ENCODE data around the gene PLEKHM2.

DNA sequence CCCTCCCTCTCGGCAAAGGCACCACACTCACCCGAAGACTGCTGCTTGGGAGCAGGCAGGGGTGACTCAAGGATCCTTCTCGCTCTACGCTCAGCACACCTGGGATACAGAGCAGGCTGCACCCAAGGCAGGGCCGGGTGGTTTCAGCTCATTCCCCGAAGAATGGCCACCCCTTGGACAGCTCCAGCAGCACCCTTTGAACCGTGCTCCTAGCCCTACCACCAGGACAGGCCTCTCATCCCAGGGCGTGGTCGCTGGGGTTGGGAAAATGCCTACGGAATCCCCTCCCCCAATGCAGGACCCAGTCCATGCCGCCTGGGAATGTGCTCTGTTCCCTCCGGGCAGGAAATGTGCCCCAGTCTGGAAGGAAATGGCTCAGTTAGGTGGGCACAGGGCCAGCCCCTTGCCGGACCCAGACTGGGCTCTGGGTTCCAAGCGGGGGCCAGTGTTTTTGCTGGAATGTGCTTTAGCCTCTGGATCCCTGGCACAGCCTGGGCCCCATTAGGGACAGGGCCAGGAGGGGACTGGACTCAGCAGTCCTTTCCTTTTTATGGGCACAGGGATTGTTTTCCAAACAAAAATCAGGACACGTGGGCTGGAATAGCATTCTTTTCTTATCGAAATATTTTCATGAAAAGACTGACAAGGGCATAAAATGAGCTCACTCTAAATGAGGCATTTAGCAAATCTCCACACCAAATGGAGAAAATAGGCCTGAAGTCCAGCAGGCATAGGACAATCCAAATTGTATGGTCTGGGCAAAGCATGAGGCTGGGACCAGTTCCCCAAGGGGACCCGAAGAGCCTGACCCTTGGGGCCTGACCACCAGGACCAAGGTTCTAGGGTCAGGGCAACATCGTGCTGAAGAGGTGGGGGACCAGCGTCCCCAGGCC lies 65.5 kb downstream of the PLEKHM2 start:
- TF ChIP-seq, protein P1, sequence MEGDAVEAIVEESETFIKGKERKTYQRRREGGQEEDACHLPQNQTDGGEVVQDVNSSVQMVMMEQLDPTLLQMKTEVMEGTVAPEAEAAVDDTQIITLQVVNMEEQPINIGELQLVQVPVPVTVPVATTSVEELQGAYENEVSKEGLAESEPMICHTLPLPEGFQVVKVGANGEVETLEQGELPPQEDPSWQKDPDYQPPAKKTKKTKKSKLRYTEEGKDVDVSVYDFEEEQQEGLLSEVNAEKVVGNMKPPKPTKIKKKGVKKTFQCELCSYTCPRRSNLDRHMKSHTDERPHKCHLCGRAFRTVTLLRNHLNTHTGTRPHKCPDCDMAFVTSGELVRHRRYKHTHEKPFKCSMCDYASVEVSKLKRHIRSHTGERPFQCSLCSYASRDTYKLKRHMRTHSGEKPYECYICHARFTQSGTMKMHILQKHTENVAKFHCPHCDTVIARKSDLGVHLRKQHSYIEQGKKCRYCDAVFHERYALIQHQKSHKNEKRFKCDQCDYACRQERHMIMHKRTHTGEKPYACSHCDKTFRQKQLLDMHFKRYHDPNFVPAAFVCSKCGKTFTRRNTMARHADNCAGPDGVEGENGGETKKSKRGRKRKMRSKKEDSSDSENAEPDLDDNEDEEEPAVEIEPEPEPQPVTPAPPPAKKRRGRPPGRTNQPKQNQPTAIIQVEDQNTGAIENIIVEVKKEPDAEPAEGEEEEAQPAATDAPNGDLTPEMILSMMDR (IDR thresholded peaks at IDR 0.05; ENCODE audit: low read length): no peak
- no peak for TF ChIP-seq EZH2 (optimal IDR thresholded peaks at IDR 0.05; ENCODE audit: low read depth, low read length)
- TF ChIP-seq EZH2phosphoT487 (IDR thresholded peaks at IDR 0.05; ENCODE audit: low read length): no peak

All from MM.1S (cell line).